GM18867 (cell line): ENCODE results near the gene CDH23.

Experiments
- ATAC-seq: cut with Tn5 transposase; IDR thresholded peaks from one replicate; pipeline ENCODE4 v1.9.1; 2021; ENCODE audit warnings: mild to moderate bottlenecking, moderate library complexity; ENCODE audit not compliant: unreplicated experiment

CDH23 gene

DNA sequence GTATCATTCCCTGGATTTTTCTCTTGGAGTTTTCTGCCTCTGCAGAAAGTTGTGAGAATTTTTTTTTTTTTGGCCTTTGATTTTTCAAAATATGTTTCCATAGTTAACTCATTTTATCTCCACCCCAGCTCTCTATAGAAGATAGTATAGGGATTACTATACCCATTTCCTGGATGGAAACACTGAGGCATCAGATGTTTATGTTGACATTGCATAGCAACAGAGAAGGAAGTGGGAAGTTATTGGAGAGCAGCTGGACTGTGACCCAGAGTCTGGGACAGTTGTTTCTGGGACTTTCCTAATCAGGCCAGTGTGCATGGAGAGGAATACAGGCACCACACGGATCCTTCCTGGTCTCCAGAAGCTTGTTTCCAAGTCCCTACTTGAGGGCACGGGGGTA is 158.0 kb downstream of the CDH23 start:
- no peak for ATAC-seq

DNA sequence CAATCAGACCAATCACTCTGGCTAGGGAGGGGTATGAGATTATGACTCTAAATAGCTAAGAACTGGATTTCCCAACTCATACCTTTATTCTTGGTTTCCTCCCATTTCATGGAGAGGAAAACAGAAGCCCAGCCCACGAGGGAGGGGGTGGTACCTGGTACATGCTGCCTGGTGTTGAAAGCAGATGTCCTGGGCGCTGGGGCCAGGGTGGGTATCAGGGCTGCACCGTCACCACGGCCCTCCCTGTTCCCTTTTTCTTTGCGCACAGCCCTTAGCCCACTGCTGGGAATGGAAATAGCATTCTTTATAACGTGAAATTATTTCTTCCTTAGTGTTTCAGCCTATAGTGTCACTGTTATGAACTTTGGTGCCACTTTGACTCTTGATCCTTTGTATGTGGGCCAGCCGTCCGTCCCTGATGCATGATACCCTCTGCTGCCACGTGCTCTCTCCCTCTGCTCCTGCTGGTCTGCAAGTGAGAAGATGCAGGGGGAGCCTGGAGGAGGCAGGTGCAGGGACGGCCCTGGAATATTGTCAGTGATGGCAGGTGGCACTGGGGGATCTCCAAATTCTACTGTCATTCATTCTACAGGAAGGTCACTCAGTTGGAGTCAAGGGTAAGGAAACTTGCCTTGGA is 158.5 kb downstream of the CDH23 start:
- ATAC-seq, result no peak

- no peak for ATAC-seq
Measured at GRCh38 chr10:71555724-71556119, 159.0 kb downstream of the CDH23 start.

DNA sequence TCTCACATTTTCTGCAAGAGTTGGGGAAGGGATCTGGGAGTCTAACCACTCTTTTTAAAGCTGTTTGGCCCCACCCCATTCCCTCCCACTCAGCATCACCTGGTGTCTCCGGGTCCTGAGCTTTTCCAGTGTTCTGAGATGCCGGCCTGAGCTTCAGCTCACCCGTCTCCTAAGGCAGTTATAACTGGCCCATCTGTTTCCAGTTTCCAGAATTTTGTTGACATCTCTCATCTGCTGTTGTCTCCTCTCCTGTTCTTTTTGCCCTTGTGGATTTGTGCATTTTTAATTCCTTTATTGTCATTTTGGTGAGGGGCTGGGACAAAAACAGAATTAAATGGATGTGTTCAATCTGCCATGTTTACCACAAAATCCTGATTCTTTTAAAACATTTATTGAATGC is 162.3 kb downstream of the CDH23 start:
- no peak for ATAC-seq

DNA sequence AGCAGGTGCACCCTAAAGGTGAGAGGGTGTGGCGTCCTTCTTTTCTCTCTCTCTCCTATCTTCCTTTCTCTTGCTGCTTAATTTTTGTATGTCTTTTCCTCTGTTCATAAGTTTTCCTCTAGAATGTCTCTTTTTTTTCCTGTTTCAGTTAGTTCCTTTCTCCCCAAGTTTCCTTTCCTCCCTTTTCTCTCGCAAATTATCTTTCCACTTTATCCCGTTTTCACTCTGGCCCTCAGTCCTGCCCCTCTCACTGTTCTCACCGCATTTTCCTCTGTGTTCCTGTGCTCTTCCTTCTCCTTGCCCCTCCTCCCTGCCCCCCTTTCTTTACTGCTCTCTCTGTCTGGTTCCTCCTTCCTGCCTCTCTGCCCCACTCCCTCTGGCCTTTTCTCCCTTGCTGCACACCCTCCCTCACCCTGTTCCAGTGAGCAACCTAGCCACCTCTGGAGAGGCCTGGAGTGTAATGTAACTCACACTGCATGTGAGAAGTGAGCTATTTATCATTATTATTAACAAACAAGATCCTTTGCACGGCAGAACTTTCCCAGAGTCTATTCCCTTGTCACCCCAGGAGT is 164.4 kb downstream of the CDH23 start:
- no peak for ATAC-seq

- ATAC-seq, result no peak
Measured at GRCh38 chr10:71562181-71562580, 165.5 kb downstream of the CDH23 start.

DNA sequence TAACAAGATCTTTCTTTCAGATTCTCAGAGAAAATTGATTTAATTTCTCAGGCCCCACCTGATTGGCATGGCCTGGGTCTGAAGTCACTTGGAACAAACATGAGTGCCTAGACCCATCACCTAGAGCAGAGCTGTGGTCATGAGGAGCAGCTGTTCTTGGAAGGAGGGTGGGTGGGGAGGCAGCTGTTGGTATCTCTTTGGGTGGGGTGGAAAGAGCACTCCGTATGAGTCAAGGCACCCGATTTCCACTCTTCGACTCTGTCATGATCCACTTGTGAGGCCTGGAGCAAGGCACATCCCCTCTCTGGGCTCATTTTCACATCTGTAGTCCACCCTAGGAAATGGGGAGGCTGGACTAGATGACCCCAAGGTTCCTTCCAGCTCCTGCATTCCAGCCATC is 166.2 kb downstream of the CDH23 start:
- no peak for ATAC-seq

- no peak for ATAC-seq
Measured at GRCh38 chr10:71564194-71564820, 167.6 kb downstream of the CDH23 start.

DNA sequence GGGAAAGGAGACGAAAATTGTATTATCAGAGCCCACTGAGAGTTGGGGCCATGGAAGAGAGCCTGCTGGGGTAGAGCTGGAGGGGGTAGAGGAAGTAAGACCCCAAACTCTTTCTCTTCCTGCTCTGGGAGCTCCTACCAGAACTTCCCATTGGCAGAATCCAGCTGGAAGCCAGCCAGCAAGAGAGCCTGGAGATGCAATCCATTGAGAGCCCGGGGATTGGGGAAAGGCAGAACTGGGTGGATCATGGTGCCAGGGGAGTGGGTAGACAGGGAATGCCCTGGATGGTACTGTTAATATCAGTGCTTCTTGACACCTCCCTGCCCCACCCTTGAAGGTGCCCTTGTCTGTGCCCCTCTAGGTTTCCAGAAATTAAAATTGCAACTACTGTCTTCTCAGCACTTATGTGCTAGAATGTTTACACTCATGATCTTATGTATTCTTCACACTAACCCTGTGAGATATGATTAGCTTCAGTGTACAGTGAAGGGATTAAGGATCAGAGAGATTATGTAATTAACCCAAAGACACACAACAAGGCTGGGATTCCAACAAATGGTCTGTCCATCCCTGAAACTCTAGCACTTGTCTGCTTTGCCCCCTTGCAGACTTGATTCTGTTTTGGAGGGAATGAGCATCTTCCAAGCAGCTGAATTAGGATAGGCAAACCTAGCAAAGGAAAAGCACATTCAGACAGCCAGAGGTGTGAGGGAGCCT is 168.7 kb downstream of the CDH23 start:
- ATAC-seq, result no peak

DNA sequence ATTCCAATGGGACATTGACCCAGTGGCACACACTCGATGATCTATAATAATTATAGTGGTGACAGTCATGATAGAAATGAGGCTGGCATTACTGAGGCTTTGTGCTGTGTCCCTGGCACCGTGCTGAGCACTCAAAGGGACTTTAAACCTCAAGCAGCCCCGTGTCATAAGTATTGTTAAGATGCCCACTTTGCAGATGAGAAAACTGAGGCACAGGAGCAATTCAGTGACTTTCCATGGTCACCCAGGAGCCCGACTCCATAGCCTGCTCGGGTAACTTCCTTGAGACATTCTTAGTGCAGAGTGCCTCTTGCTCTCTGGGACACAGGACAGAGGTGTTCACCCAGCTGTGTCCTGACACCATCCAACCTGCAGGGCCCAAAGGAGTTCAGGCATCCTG is 170.3 kb downstream of the CDH23 start:
- no peak for ATAC-seq

- ATAC-seq, result no peak
Measured at GRCh38 chr10:71568896-71569492, 172.3 kb downstream of the CDH23 start.

DNA sequence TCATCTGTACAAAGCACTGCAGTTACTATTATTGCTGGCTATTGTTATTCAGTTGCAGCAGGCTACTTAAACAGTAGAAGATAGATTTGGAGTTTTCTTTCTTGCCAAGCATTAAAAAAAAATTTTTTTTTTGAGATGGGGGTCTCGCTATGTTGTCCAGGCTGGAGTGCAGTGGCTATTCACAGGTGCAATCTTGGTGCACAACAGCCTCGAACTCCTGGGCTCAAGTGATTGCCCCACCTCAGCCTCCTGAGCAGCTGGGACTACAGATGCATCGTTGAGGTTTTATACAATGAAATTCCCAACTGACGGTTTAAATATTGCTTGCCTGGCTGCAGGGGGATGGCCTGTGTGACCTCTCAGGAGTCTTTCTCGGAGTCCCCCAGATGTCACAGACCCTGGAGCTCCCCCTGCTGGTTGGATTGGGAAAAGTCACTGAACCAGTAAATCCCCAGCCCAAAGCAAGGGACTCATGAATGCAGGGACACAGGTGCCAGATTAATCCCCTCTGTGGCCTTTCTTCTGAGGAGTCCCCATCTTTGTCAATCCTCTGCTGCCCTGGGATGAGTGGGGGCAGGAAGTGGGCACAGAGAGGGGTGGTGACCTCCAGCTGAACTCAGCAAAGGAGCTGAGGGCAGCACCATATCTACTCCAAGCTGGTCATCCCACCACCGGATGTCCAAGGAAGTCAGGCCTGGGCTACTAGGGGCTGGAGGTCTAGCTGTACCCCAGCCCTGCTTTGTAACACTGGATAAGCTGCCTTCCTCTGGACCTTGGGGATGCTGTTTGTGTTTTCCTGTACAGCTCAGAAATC is 173.3 kb downstream of the CDH23 start:
- no peak for ATAC-seq

DNA sequence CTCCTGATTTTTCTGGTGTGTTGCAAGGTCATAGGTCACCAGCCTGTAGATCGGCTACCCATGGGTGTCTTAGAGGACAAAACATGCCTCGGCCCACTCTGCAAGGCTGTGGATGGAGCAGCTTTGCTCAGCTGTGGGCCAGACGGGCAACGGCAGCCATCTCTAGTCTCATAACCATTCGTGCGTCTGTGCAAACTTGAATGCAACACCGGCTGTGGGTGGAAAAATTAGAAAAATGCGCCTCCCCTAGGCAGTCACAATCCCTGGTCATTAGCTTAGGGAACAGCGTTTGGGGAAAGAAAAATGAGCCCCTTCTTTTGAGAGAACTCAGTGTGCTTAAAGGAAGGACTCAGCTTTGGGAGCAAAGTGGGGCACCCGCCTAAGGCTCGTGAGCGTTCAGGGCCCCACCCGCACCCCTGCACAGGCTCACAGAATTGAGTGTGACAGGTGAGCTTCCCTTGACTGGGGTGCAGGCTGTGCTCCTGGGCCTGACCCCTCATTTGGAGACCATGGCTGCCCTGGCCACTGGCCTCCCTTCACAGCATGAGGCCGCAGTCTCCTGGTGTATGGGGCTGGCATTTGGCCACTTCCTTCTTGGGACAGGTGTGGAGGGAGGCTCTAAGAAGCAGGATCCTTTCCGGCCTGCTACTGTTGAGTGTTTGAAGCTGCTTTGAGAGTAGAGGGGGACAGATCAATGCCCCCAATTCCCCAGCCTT is 174.9 kb downstream of the CDH23 start:
- ATAC-seq, result no peak

DNA sequence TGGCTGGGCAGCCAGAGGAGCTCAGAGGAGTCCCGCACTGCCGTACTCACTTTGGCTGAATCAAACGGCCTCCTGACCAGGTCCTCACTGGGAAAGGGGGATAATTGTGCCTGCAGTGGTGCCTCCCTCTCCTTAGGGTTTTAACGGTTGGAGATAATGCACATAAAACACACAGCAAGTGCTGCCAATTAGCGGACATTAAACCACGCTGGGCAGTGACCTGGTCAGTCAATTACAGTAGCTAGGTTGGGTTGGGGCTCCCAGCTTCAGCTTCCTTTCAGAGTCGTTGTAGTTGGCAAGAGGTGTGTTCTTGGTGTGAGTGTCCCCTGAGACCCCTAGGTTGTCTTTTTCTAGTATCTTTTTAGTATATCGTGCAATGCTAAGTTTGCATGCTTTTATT is 176.2 kb downstream of the CDH23 start:
- ATAC-seq, result no peak

DNA sequence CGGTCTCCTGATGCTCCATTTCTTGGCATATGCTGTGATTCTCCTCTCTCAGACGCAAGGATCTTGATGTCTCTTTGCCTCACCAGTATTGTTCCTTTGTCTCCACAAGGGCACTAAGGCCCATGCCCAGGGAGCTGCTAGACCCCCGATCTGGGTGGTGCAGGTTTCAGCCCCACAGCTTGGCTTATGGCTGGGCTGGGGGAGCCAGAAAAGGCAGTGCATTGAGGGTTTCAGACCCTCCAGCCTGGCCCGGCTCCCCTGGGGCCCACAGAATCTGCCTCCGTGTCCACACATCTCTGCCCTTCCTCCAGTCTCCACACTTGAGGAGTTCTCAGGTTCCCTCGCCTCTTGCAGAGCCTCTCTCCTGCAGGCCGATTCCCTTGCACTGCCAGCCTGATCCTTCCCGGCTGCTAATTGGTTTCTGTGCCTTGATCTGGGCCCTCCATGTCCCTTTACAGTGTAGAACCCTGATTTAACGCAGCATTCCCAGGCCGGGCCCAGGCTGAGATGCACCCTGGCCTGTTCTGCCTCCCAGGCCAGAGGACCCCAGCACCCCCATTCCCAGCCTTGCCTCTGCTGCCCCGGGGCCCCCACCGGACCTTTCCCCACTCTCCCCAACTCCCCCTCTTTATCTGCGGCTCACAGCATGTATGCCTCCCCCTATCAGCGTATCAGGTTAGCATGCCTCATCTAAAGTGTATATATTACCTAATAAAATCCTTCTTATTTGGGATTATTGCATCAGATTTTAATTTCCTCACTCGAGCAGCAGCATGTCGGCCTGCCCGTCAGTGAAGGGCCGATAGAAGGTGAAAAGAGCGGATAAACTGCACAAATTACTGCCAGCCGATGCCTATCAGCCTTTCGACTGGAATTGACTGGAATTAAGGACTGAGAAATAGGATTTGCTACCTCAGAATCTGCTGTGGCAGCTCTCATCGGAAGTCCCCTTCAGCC is 177.1 kb downstream of the CDH23 start:
- no peak for ATAC-seq

- ATAC-seq, result no peak
Measured at GRCh38 chr10:71575451-71575850, 178.7 kb downstream of the CDH23 start.

DNA sequence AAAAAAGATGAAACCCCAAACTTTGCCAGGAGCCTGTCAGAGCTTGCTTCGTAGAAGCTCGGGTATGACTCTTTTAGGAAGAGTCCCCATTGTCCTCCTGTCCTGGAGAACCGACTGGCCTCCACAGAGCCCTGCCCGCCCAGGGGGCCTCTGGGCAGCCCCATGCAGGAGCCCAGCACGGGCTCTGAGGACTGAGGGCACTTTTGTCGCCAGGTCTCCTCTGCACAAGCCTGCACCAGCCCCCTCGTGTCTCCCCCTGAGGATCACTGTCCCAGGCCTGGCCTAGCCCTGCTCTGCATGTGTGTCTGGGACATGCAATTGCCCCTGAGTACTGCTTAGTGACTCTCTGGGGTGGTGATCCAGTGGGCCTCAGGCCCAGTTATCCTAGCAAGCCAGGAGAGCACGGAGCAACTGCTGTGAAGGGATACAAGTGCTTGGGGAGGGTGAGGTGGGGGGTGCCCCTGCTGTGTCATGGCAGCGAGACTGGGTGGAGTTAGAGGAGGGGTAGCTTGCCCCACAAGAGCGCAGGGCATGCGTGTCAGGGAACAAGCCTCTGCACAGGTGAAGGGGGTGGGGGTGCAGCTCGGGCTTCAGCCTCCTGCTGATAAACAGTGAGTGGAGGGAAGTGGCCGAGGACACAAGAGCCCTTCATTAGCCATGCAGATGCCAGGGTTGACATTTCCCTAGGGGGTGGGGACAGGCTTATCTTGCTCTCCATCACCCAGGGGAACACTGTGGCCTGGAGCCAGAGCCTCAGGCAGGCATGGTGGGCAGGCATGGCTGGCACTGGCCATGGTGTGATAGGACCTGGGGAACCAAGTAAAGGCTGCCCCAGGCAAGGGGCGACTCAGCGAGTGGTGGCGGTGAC is 179.4 kb downstream of the CDH23 start:
- no peak for ATAC-seq

GRCh38 chr10:71576842-71577241 is 180.1 kb downstream of the CDH23 start:
- no peak for ATAC-seq
